HCT116 (cell line): ENCODE results near the gene BARX1.

Experiments used
- CTCF ChIP-seq, 3 experiments: fragments of 200-600 bp in 1 of 3; sonication (generic) in 1 of 3; IDR thresholded peaks in 2 of 3; conservative IDR thresholded peaks in 1 of 3; 2 replicates each; pipeline ENCODE4 v1.5.1; 2012 to 2017; ENCODE audit warnings: low read depth in 2 of 3, low read length in 2 of 3, antibody characterized with exemption in 1 of 3, borderline replicate concordance in 1 of 3, control low read depth in 1 of 3, mild to moderate bottlenecking in 1 of 3, mixed read lengths in 1 of 3, mixed run types in 1 of 3, moderate library complexity in 1 of 3; ENCODE audit not compliant: insufficient read depth in 1 of 3
- FOSL1 ChIP-seq: IDR thresholded peaks from 2 replicates; pipeline ENCODE4 v1.6.1; 2012; ENCODE audit warnings: low read depth
- POLR2AphosphoS5 ChIP-seq: IDR thresholded peaks from 2 replicates; pipeline ENCODE4 v1.6.1; 2011; ENCODE audit warnings: mild to moderate bottlenecking, low read depth, low read length, moderate library complexity
- SRF ChIP-seq: IDR thresholded peaks from 2 replicates; pipeline ENCODE4 v1.6.1; 2012; ENCODE audit warnings: low read depth

GRCh38 chr9:93962017-93962416, 6.9 kb upstream of the BARX1 start:
- TF ChIP-seq POLR2AphosphoS5: no peak
- no peak for TF ChIP-seq CTCF (IDR thresholded peaks at IDR 0.05 in 2 of 3, conservative IDR thresholded peaks at IDR 0.05 in 1 of 3; ENCODE audit: borderline replicate concordance in 1 of 3, insufficient read depth in 1 of 3, low read depth in 2 of 3, low read length in 2 of 3)
- TF ChIP-seq SRF: no peak
- no peak for TF ChIP-seq FOSL1
